ENCODE measurements around the gene DLG2. TPM values are rescaled to one million over a fixed set of nuclear protein-coding genes. Genes with fewer than 3 reads are reported as not detected.

Gene DLG2
- total RNA-seq, 1 donor: 3.0 TPM

- DNase-seq (ENCODE audit: low read depth): no peak
- TF ChIP-seq CTCF (IDR thresholded peaks at IDR 0.05; ENCODE audit: insufficient read depth, low read length): no peak
- H3K4me3 ChIP-seq (ENCODE audit: low read depth, low read length): no peak overlapping the region
Observed at GRCh38 chr11:85099522-85099921, 527.6 kb downstream of the DLG2 start.

GRCh38 chr11:85098996-85099395 is 528.1 kb downstream of the DLG2 start:
- no peak for DNase-seq (ENCODE audit: low read depth)
- no peak overlapping the region for H3K4me3 ChIP-seq (ENCODE audit: low read depth, low read length)
- TF ChIP-seq CTCF (IDR thresholded peaks at IDR 0.05; ENCODE audit: insufficient read depth, low read length): no peak

- TF ChIP-seq CTCF (IDR thresholded peaks at IDR 0.05; ENCODE audit: insufficient read depth, low read length): no peak
- no peak overlapping the region for H3K4me3 ChIP-seq (ENCODE audit: low read depth, low read length)
- no peak for DNase-seq (ENCODE audit: low read depth)
Observed at GRCh38 chr11:85096939-85097338, 530.2 kb downstream of the DLG2 start.

DNA sequence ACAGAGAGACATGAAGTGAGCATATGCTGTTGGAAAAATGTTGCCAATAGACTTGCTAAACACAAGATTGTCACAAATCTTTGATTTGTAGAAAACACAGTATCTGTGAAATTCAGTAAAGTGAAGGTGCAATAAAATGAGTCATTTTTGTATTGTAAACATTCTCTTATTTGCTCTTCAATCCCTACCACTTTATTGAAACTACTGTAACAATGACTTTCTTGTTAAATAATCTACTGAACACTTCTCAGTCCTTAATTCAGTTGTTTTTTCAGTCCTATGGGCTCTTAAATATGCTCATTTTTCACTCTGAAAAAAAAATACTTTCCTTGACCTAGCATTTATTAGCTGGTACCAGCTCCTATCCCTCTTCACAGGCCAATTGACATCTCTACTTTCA is 531.9 kb downstream of the DLG2 start:
- no peak overlapping the region for H3K4me3 ChIP-seq (ENCODE audit: low read depth, low read length)
- DNase-seq (ENCODE audit: low read depth): no peak
- TF ChIP-seq CTCF (IDR thresholded peaks at IDR 0.05; ENCODE audit: insufficient read depth, low read length): no peak

DNA sequence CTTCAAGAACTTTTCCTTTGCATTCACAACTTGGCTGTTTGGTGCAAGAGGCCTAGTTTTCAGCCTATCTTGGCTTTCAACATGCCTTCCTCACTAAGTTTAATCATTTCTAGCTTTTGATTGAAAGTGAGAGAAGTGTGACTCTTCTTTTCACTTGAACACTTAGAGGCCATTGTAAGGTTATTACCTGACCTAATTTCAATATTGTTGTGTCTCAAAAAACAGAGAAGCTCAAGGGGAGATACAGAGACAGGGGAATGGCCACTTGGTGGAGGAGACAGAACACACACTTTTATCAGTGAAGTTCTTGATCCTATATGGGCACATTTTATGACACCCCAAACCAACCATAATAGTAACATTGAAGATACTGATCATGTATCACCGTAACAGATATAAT is 532.3 kb downstream of the DLG2 start:
- H3K4me3 ChIP-seq (ENCODE audit: low read depth, low read length): no peak overlapping the region
- TF ChIP-seq CTCF (IDR thresholded peaks at IDR 0.05; ENCODE audit: insufficient read depth, low read length): no peak
- no peak for DNase-seq (ENCODE audit: low read depth)

DNA sequence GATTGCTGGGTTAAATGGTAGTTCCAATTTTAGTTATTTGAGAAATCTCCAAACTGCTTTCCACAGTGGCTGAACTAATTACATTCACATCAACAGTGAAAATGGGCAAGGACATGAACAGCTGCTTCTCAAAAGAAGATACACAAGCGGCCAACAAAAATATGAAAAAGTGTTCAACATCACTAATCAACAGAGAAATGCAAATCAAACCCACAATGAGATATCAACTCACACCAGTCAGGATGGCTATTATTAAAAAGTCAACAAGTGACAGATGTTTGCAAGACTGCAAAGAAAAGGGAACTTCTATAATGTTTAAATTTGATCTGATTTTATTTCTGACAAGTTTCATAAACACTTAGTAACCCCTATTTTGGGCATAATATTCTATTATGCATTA is 537.5 kb downstream of the DLG2 start:
- no peak for TF ChIP-seq CTCF (IDR thresholded peaks at IDR 0.05; ENCODE audit: insufficient read depth, low read length)
- no peak for DNase-seq (ENCODE audit: low read depth)
- no peak overlapping the region for H3K4me3 ChIP-seq (ENCODE audit: low read depth, low read length)

- DNase-seq (ENCODE audit: low read depth): no peak
- TF ChIP-seq CTCF (IDR thresholded peaks at IDR 0.05; ENCODE audit: insufficient read depth, low read length): no peak
- H3K4me3 ChIP-seq (ENCODE audit: low read depth, low read length): no peak overlapping the region
Observed at GRCh38 chr11:85088286-85088685, 538.9 kb downstream of the DLG2 start.
